Stomach (tissue), 9 donors: ENCODE results near the gene XRCC6. TPM values are rescaled to one million over a fixed set of nuclear protein-coding genes. Genes with fewer than 3 reads are reported as not detected.

ENCODE experiments used
- DNase-seq, 2 donors: peaks; one replicate each; pipeline versions ENCODE4 v3.0.0 to v3.0.0-alpha.2; 2013 to 2019
- H3K27ac ChIP-seq, 5 donors: fragments of 200-600 bp in 4 of 5; sonication (generic) in 4 of 5; one replicate each; pipeline ENCODE4 v1.5.1; 2013 to 2019; ENCODE audit warnings: mild to moderate bottlenecking in 1 of 5, moderate library complexity in 1 of 5
- H3K27me3 ChIP-seq, 3 donors: fragments of 200-600 bp; sonication (generic); one replicate each; pipeline ENCODE4 v1.5.1; 2017 to 2019; ENCODE audit warnings: mixed run types in 1 of 3
- H3K36me3 ChIP-seq, 4 donors: fragments of 200-600 bp; sonication (generic); 1 replicate in 3 of 4; 2 replicates in 1 of 4; pipeline ENCODE4 v1.5.1; 2016 to 2019
- H3K4me1 ChIP-seq, 4 donors: fragments of 200-600 bp; sonication (generic); one replicate each; pipeline ENCODE4 v1.5.1; 2016 to 2019
- H3K4me3 ChIP-seq, 4 donors: fragments of 200-600 bp; sonication (generic) in 3 of 4; one replicate each; pipeline ENCODE4 v1.5.1; 2016 to 2019; ENCODE audit warnings: mild to moderate bottlenecking in 1 of 4
- H3K9me3 ChIP-seq, 4 donors: fragments of 200-600 bp; sonication (generic); one replicate each; pipeline ENCODE4 v1.5.1; 2016 to 2019
- EP300 ChIP-seq: sonication (generic); formaldehyde crosslinking; IDR thresholded peaks from one replicate; pipeline ENCODE4 v1.6.1; 2017; ENCODE audit warnings: antibody characterized with exemption
- POLR2A ChIP-seq, 4 donors: fragments of 450-650 bp; IDR thresholded peaks; one replicate each; pipeline ENCODE4 v1.6.1; 2016; ENCODE audit warnings: antibody characterized with exemption in 4 of 4, control low read depth in 2 of 4, mild to moderate bottlenecking in 1 of 4, moderate library complexity in 1 of 4
- POLR2AphosphoS5 ChIP-seq, 3 donors: sonication (generic); formaldehyde crosslinking; IDR thresholded peaks; one replicate each; pipeline ENCODE4 v1.6.1; 2016; ENCODE audit warnings: antibody characterized with exemption in 3 of 3
- WGBS, 5 donors: extraction: QIAGEN DNeasy Blood & Tissue Kit in 3 of 5; methylation state at CpG; one replicate each; pipeline versions ENCODE4 v1.1.5 to v1.1.7; 2013 to 2018; 5-methylcytosine and 5-hydroxymethylcytosine counted together
- intact Hi-C: fragments of 100-400 bp; cut with DNase I; formaldehyde crosslinking; loops from one replicate; pipeline ENCODE4 v1.15.1; 2023; ENCODE audit warnings: low total_unique reads
- polyA plus RNA-seq, 3 donors: library from polyadenylated mRNA; stranded (reverse); fragments of 200-250 nt; gene quantifications; one replicate each; pipeline ENCODE4 v1.2.3, GENCODE V29; 2013
- total RNA-seq, 5 donors: library from RNA; depleted of rRNA; stranded (reverse); fragments of >200 nt; gene quantifications; one replicate each; pipeline versions ENCODE4 v1.1.0 to v1.2.3, GENCODE V29; 2014 to 2016
- TF ChIP-seq, protein P1 (sequence below), 7 experiments: fragments of 450-650 bp in 4 of 7; fragments of 200-600 bp in 3 of 7; sonication (generic) in 3 of 7; IDR thresholded peaks; one replicate each; pipeline ENCODE4 v1.5.1; 2016 to 2019; ENCODE audit warnings: antibody characterized with exemption in 7 of 7, control low read depth in 2 of 7, mild to moderate bottlenecking in 1 of 7
- donor health status: healthy with polysubstance abuse.
- donor health status: Bipolar disorder and iron deficiency.
- donor health status: healthy.

XRCC6 gene
- total and polyA plus RNA-seq, 8 donors, result 40.3 to 315 (median 133) TPM

DNA sequence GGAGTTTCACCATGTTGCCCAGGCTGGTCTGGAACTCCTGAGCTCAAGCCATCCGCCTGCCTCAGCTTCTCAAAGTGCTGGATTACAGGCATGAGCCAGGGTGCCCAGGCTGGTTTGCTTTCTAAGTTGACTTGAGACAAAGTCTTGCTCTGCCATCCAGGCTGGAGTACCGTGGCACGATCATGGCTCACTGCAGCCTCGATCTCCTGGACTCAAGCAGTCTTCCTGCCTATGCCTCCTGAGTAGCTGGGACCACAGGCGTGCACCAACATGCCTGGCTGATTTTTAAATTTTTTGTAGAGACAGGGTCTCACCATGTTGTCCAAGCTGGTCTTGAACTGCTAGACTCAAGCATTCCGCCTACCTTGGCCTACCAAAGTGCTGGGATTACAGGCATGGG, 36.6 kb downstream of the XRCC6 start:
- Histone ChIP-seq H3K9me3 (no peaks in the 10 kb centered on the region), H3K27ac (no peak overlapping the region), H3K4me1 (peaks cover 0 to 6% (median 0%) of the 10 kb centered on the region in 4 donors), H3K4me3 (no peak overlapping the region), H3K36me3 (peaks cover 96 to 100% (median 100%) of the 10 kb centered on the region in 4 donors), H3K27me3 (no peaks in the 10 kb centered on the region)
- TF ChIP-seq POLR2AphosphoS5 (IDR thresholded peaks at IDR 0.05) (no peak), EP300 (no peak), POLR2A (IDR thresholded peaks at IDR 0.05) (no peak)
- TF ChIP-seq, protein P1, sequence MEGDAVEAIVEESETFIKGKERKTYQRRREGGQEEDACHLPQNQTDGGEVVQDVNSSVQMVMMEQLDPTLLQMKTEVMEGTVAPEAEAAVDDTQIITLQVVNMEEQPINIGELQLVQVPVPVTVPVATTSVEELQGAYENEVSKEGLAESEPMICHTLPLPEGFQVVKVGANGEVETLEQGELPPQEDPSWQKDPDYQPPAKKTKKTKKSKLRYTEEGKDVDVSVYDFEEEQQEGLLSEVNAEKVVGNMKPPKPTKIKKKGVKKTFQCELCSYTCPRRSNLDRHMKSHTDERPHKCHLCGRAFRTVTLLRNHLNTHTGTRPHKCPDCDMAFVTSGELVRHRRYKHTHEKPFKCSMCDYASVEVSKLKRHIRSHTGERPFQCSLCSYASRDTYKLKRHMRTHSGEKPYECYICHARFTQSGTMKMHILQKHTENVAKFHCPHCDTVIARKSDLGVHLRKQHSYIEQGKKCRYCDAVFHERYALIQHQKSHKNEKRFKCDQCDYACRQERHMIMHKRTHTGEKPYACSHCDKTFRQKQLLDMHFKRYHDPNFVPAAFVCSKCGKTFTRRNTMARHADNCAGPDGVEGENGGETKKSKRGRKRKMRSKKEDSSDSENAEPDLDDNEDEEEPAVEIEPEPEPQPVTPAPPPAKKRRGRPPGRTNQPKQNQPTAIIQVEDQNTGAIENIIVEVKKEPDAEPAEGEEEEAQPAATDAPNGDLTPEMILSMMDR (IDR thresholded peaks at IDR 0.05), result no peak
- DNase-seq, result no peak
- intact Hi-C loops, result no loop called here
- WGBS, 5 donors, result 97 to 99% (median 98%) methylated on average over 6 of the region's 6 CpGs

- intact Hi-C loops, result no loop called here
- H3K27ac ChIP-seq, result no peak overlapping the region
- TF ChIP-seq, protein P1 (IDR thresholded peaks at IDR 0.05), result no peak
Measured at GRCh38 chr22:41658869-41659268, 37.8 kb downstream of the XRCC6 start.

GRCh38 chr22:41659941-41660340, 38.8 kb downstream of the XRCC6 start:
- no peak for DNase-seq
- Histone ChIP-seq H3K4me1 (no peaks in the 10 kb centered on the region), H3K36me3 (peaks cover 93 to 100% (median 100%) of the 10 kb centered on the region in 4 donors), H3K27me3 (no peaks in the 10 kb centered on the region), H3K27ac (no peak overlapping the region), H3K4me3 (no peak overlapping the region), H3K9me3 (no peaks in the 10 kb centered on the region)
- intact Hi-C loops, result no loop called here
- 95 to 100% (median 95%) methylated on average over 1 of the region's 1 CpG for WGBS, 5 donors
- no peak for TF ChIP-seq POLR2A (IDR thresholded peaks at IDR 0.05)
- TF ChIP-seq EP300, result no peak
- TF ChIP-seq POLR2AphosphoS5 (IDR thresholded peaks at IDR 0.05), result no peak
- TF ChIP-seq, protein P1 (IDR thresholded peaks at IDR 0.05), result no peak

More at GRCh38 chr22:41658869-41659268, 37.8 kb downstream of the XRCC6 start:
- H3K4me3 ChIP-seq, result no peak overlapping the region
- no peaks in the 10 kb centered on the region for H3K27me3 ChIP-seq
- H3K9me3 ChIP-seq, result no peaks in the 10 kb centered on the region
- WGBS, 5 donors, result 92 to 96% (median 95%) methylated on average over 17 of the region's 17 CpGs
- DNase-seq, result no peak
- H3K36me3 ChIP-seq, result peaks cover 95 to 100% (median 100%) of the 10 kb centered on the region in 4 donors
- H3K4me1 ChIP-seq, result peaks cover 0 to under 1% (median 0%) of the 10 kb centered on the region in 4 donors

DNA sequence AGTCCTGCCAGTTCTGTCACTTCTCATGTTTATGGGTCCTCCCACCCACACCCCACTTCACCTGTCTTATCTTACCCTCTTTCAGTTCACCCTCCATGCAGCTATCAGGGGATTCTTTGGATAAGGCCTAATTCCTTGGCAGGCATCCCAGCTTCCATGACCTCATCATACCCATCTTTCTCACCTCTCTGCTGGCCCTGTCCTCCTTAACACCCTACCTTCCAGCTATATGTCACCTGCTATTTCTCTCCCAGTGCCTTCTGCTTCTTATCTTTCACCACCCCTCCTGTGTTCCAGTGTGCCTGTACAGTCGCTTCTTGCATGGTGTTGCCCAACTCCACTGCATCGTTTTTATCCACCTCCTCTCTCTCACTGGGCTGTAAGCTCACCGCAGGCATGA, 39.3 kb downstream of the XRCC6 start:
- Histone ChIP-seq H3K36me3 (peaks cover 88 to 100% (median 99%) of the 10 kb centered on the region in 4 donors), H3K27ac (no peak overlapping the region), H3K4me3 (no peak overlapping the region), H3K27me3 (no peaks in the 10 kb centered on the region), H3K4me1 (no peaks in the 10 kb centered on the region), H3K9me3 (no peaks in the 10 kb centered on the region)
- WGBS, 5 donors, result 83 to 91% (median 87%) methylated on average over 3 of the region's 3 CpGs
- intact Hi-C loops, result no loop called here
- no peak for TF ChIP-seq POLR2A (IDR thresholded peaks at IDR 0.05)
- no peak for TF ChIP-seq EP300
- TF ChIP-seq, protein P1 (IDR thresholded peaks at IDR 0.05), result no peak
- TF ChIP-seq POLR2AphosphoS5 (IDR thresholded peaks at IDR 0.05), result no peak
- no peak for DNase-seq
